Right atrium auricular region (tissue), 2 donors: ENCODE measurements around the gene GFRA3. TPM values are rescaled to one million over a fixed set of nuclear protein-coding genes. Genes with fewer than 3 reads are reported as not detected.

ENCODE experiments used
- DNase-seq: peaks from one replicate; pipeline ENCODE4 v3.0.0-alpha.2; 2019; ENCODE audit warnings: low spot score
- H3K27ac ChIP-seq, 2 donors: fragments of 200-600 bp; sonication (generic); 1 replicate in 1 of 2; 2 replicates in 1 of 2; pipeline ENCODE4 v1.5.1; 2016 to 2019
- H3K27me3 ChIP-seq, 2 donors: fragments of 200-600 bp; sonication (generic); one replicate each; pipeline versions ENCODE4 v1.5.1 to v1.6.0; 2017 to 2019
- H3K36me3 ChIP-seq: fragments of 200-600 bp; sonication (generic); one replicate; pipeline ENCODE4 v1.5.1; 2016
- H3K4me1 ChIP-seq, 2 donors: fragments of 200-600 bp; sonication (generic); one replicate each; pipeline versions ENCODE4 v1.5.1 to v1.6.0; 2017 to 2019
- H3K4me3 ChIP-seq, 2 donors: fragments of 200-600 bp; sonication (generic); 1 replicate in 1 of 2; 2 replicates in 1 of 2; pipeline ENCODE4 v1.5.1; 2017 to 2019; ENCODE audit warnings: mild to moderate bottlenecking in 1 of 2, moderate library complexity in 1 of 2
- H3K9me3 ChIP-seq, 2 donors: fragments of 200-600 bp; sonication (generic); one replicate each; pipeline ENCODE4 v1.5.1; 2019
- CTCF ChIP-seq, 2 donors: fragments of 200-600 bp; sonication (generic); IDR thresholded peaks; one replicate each; pipeline ENCODE4 v1.5.1; 2019; ENCODE audit warnings: antibody characterized with exemption in 2 of 2
- total RNA-seq, 2 donors: library from RNA; depleted of rRNA; stranded (reverse); fragments of >200 nt; gene quantifications; one replicate each; pipeline ENCODE4 v1.1.0, GENCODE V29; 2016

Gene GFRA3
- total RNA-seq, 2 donors from 2014 or later, result 0.39 to 0.85 TPM

- Histone ChIP-seq H3K4me1 (peaks cover 0 to 11% of the 10 kb centered on the region in 2 donors), H3K36me3 (no peaks in the 10 kb centered on the region), H3K27me3 (no peaks in the 10 kb centered on the region), H3K4me3 (no peak overlapping the region), H3K9me3 (no peaks in the 10 kb centered on the region), H3K27ac (no peak overlapping the region)
- DNase-seq, result no peak
- no peak for TF ChIP-seq CTCF (IDR thresholded peaks at IDR 0.05)
These were observed 28.1 kb downstream of the GFRA3 start for GRCh38 chr5:138246334-138246733.

DNA sequence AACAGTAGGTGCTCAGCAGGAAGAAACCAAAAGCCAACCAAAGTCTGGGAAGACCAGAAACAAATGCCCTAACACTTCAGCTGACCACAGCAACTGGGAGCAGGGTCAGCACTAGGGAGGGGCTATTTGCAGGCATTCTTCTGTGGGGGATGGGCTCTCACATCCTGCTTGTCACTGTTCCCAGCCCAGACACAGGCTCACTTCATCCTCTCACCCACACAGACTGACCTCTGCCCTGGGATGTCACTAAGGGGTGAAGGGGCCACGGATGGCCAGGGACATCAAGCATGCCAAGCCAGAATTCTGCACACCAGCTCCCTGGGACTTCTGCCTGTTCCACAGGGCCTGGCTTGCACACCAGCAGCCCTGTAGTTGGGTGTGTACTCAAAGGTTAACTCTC, 28.7 kb downstream of the GFRA3 start:
- Histone ChIP-seq H3K27ac (no peak overlapping the region), H3K4me3 (no peak overlapping the region), H3K4me1 (peaks cover 0 to 14% of the 10 kb centered on the region in 2 donors), H3K9me3 (no peaks in the 10 kb centered on the region), H3K27me3 (no peaks in the 10 kb centered on the region), H3K36me3 (no peaks in the 10 kb centered on the region)
- DNase-seq, result no peak
- TF ChIP-seq CTCF (IDR thresholded peaks at IDR 0.05), result no peak

GRCh38 chr5:138243794-138244193, 30.6 kb downstream of the GFRA3 start:
- no peak for DNase-seq
- no peaks in the 10 kb centered on the region for H3K27me3 ChIP-seq

DNA sequence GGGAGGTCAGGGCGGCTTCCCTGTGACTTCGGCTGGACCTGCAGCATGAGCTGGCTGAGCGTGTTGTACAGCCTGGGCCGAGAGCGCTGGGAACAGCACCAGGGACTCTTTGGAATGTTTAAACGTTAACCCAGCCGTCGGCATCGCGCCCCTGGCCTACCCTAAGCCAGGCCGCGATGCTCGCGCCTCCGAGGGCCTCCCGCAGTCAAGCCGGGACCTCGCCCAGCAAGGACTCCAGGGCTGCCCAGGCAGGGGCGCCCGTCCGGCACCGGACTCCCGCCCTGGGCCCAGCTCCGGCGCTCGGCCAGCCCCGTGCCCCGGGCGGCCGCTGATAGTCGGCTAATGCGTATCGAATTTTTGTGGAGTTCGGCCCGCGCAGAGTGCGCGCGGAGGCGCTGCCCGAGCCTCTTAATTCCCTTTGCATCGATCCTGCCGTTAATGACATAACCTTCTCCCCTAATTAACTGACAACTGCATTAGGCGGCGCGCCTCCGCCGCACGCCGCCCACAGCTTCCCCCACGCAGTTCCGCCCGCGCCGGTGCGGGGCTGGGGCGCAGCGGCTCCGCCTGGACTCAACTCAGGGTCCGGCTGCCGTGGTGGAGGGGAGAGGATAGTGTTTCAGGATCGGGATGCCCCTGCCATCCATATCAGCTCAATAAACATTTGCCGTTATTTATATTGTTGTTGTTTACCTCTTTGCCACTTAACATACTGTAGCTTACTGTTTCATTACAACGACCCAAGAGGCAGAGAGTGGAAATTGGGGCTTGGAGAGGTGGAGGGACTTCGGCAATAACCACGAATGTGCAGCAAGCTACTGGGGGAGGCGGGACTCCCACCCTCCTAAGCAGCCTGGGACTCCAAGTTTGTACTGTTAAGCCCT, 32.5 kb downstream of the GFRA3 start:
- H3K4me3 ChIP-seq, result peak overlapping the region; percentile 36 to 52
- H3K27ac ChIP-seq, result no peak overlapping the region
- peak in 1 of 2 donors; percentile 20 for TF ChIP-seq CTCF (IDR thresholded peaks at IDR 0.05)
- no peak for DNase-seq
- H3K27me3 ChIP-seq, result no peaks in the 10 kb centered on the region
- peaks cover 0 to 14% of the 10 kb centered on the region in 2 donors for H3K4me1 ChIP-seq
- no peaks in the 10 kb centered on the region for H3K36me3 ChIP-seq
- no peaks in the 10 kb centered on the region for H3K9me3 ChIP-seq

More at GRCh38 chr5:138243794-138244193, 30.6 kb downstream of the GFRA3 start:
- no peak overlapping the region for H3K27ac ChIP-seq
- H3K9me3 ChIP-seq, result no peaks in the 10 kb centered on the region
- no peak overlapping the region for H3K4me3 ChIP-seq
- peaks cover 0 to 14% of the 10 kb centered on the region in 2 donors for H3K4me1 ChIP-seq
- TF ChIP-seq CTCF (IDR thresholded peaks at IDR 0.05), result no peak
- H3K36me3 ChIP-seq, result no peaks in the 10 kb centered on the region

GRCh38 chr5:138240650-138241385, 33.6 kb downstream of the GFRA3 start:
- TF ChIP-seq CTCF (IDR thresholded peaks at IDR 0.05), result no peak
- Histone ChIP-seq H3K9me3 (no peaks in the 10 kb centered on the region), H3K4me3 (no peak overlapping the region), H3K4me1 (peaks cover 0 to 14% of the 10 kb centered on the region in 2 donors), H3K27ac (no peak overlapping the region), H3K36me3 (no peaks in the 10 kb centered on the region), H3K27me3 (no peaks in the 10 kb centered on the region)
- DNase-seq, result no peak
